Measurements from ENCODE around the gene AGPAT3. TPM values are rescaled to one million over a fixed set of nuclear protein-coding genes. Genes with fewer than 3 reads are reported as not detected.
"Not testable (repeated sequence)": the region's sequence is repeated elsewhere in the genome, so short reads cannot be mapped to it uniquely, and the experiment has no call there.

The AGPAT3 gene
- total RNA-seq, 1 donor: 63.5 TPM

DNA sequence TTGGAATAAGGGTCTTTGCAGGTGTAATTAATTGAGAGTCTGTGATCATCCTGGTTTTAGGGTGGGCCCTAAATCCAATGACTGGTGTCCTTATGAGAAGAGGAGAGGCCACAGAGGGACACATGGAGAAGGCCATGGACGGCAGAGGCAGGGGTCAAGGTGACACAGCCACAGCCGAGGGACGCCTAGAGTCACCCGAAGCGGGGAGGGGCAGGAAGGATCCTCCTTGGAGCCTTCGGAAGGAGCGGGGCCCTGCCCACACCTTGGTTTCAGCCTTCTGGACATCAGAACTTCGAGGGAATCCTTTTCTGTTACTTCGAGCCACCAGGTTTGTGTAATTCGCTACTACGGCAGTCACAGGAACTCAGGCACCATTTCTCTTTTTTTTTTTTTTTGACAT is 44.6 kb upstream of the AGPAT3 start:
- TF ChIP-seq CTCF (IDR thresholded peaks at IDR 0.05; ENCODE audit: insufficient read depth, low read depth, low read length): no peak
- DNase-seq (ENCODE audit: low read depth): no peak
- H3K4me3 ChIP-seq (ENCODE audit: low read depth, low read length): no peak overlapping the region

- DNase-seq (ENCODE audit: low read depth); H3K4me3 ChIP-seq (ENCODE audit: low read depth, low read length): not testable (repeated sequence)
Measured at GRCh38 chr21:43822166-43822565, 42.9 kb upstream of the AGPAT3 start.

DNA sequence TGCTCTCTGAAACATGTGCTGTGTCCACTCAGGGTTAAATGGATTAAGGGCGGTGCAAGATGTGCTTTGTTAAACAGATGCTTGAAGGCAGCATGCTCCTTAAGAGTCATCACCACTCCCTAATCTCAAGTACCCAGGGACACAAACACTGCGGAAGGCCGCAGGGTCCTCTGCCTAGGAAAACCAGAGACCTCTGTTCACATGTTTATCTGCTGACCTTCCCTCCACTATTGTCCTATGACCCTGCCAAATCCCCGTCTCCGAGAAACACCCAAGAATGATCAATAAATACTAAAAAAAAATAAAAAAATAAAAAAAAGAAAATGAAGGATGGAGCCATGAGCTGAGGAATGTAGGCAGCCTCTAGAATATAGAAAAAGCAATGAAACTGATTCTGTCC is 42.3 kb upstream of the AGPAT3 start:
- DNase-seq (ENCODE audit: low read depth): not testable (repeated sequence)

DNA sequence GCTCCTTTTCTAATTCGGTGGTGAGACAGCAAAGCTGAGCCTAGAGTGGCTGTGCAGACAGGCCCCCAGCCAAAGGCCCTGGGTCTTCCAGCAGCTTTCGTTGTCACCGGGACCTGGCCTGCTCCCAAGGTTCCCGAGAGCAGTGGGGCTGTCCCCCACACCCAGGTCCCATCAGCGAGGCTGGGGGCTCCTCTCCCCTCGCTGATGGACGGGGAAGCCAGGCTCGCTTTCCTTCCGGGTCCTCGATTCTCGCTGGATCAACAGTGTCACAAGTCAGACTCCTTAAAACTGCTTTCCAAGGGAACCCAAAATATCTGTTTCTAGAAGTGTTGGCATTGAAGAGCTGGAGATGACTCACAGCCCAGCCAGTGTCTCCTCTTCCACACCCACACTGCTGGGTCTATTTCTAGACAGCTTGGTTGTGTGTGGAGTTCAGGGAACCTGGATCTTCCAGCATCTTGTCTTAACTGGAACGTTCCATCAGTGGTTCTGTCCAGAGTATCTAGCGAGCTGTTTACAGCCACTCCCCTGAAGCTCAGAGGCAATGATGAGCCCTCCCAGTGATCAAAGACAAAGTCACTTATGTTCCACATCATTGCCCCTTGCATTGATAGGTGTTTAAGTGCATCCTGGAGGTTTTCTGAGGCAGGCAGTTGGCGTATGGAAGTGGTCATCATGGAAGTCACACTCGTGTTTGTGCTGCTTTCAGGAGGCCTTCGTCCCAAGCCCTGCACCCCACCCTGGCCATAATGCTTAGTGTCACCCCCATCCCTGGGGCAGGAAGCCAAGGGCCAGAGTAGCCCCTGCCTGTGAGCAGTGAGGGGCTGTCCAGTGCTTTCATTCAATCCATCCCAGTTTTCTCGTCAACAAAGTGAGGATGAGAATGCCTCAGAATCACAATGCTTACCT is 40.4 kb upstream of the AGPAT3 start:
- TF ChIP-seq CTCF (IDR thresholded peaks at IDR 0.05; ENCODE audit: insufficient read depth, low read depth, low read length): no peak
- DNase-seq (ENCODE audit: low read depth): peak; percentile 34
- H3K4me3 ChIP-seq (ENCODE audit: low read depth, low read length): no peak overlapping the region

More for the DNA sequence above, 42.3 kb upstream of the AGPAT3 start:
- H3K4me3 ChIP-seq (ENCODE audit: low read depth, low read length): not testable (repeated sequence)

DNA sequence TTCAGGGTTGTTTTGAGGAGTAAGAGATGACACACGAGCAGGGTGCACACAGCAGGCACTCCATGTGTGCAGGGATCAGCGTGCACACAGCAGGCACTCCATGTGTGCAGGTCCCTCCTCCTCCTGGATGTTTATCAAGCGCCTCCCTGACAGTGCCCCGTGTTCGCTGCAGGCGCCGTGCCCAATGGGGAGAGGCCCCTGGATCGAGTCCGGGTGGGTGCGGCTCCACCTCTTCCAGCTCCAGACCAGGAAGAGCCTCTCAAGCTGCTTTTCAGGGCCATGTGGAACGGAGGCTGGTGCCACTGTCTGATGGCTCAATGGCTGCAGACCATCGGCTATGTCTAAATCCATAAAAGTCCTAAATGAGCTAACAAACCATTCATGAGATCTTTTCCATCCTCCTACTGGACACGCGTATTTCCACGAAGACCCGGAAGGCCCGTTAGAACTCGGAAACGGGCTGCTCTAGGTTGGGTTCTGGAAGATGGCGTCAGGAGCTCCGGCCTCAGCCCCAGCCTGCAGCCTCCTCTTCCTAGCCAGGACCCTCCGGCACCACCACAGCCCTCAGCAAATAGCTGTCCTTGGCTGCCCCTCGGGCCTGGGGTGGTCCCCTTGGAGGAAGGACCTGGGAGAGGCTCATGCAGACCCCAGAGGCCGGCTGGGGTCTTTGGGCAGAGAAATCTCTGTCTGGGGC is 39.6 kb upstream of the AGPAT3 start:
- H3K4me3 ChIP-seq (ENCODE audit: low read depth, low read length): no peak overlapping the region
- no peak for DNase-seq (ENCODE audit: low read depth)
- TF ChIP-seq CTCF (IDR thresholded peaks at IDR 0.05; ENCODE audit: insufficient read depth, low read depth, low read length): no peak

GRCh38 chr21:43825936-43826622 is 38.9 kb upstream of the AGPAT3 start:
- no peak for DNase-seq (ENCODE audit: low read depth)
- TF ChIP-seq CTCF (IDR thresholded peaks at IDR 0.05; ENCODE audit: insufficient read depth, low read depth, low read length): peak; percentile 29
- H3K4me3 ChIP-seq (ENCODE audit: low read depth, low read length): no peak overlapping the region

- H3K4me3 ChIP-seq (ENCODE audit: low read depth, low read length): no peak overlapping the region
- no peak for TF ChIP-seq CTCF (IDR thresholded peaks at IDR 0.05; ENCODE audit: insufficient read depth, low read depth, low read length)
- DNase-seq (ENCODE audit: low read depth): no peak
Measured at GRCh38 chr21:43826623-43826974, 38.4 kb upstream of the AGPAT3 start.
